ENCODE results near the gene CDC40. TPM values are rescaled to one million over a fixed set of nuclear protein-coding genes. Genes with fewer than 3 reads are reported as not detected.

Gene CDC40
- total RNA-seq, 1 donor from 2014 or later: 10.5 TPM

GRCh38 chr6:110158479-110158878 is 21.7 kb upstream of the CDC40 start:
- DNase-seq (ENCODE audit: low read depth) (peak; percentile 54), FAIRE-seq (no peak)
- Histone ChIP-seq H3K27me3 (ENCODE audit: control insufficient read depth, insufficient read depth, low read length) (no peaks in the 10 kb centered on the region), H3K36me3 (ENCODE audit: control insufficient read depth, insufficient read depth, low read length) (no peaks in the 10 kb centered on the region), H3K4me3 (ENCODE audit: low read depth, low read length) (no peak overlapping the region)
- no peak for TF ChIP-seq CTCF (IDR thresholded peaks at IDR 0.05; ENCODE audit: insufficient read depth, low read length, severe bottlenecking)

DNA sequence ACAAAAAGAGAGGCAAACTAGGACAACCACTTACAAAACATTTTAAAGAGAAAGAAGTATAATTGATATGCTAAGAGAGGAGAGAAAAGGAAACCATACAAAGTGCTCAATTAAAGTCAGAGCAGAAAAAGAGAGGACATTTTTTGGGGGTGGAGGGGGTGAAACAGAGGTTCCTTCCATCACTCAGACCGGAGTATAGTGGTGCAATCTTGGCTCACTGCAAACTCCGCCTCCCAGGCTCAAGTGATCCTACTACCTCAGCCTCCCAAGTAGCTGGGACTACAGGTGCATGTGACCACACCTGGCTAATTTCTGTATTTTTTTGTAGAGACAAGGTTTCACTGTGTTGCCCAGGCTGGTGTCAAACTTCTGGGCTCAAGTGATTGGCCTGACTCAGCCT is 10.1 kb upstream of the CDC40 start:
- Histone ChIP-seq H3K4me3 (ENCODE audit: low read depth, low read length) (no peak overlapping the region), H3K36me3 (ENCODE audit: control insufficient read depth, insufficient read depth, low read length) (no peaks in the 10 kb centered on the region), H3K27me3 (ENCODE audit: control insufficient read depth, insufficient read depth, low read length) (no peaks in the 10 kb centered on the region)
- no peak for TF ChIP-seq CTCF (IDR thresholded peaks at IDR 0.05; ENCODE audit: insufficient read depth, low read length, severe bottlenecking)
- DNase-seq (ENCODE audit: low read depth) (no peak), FAIRE-seq (no peak)

DNA sequence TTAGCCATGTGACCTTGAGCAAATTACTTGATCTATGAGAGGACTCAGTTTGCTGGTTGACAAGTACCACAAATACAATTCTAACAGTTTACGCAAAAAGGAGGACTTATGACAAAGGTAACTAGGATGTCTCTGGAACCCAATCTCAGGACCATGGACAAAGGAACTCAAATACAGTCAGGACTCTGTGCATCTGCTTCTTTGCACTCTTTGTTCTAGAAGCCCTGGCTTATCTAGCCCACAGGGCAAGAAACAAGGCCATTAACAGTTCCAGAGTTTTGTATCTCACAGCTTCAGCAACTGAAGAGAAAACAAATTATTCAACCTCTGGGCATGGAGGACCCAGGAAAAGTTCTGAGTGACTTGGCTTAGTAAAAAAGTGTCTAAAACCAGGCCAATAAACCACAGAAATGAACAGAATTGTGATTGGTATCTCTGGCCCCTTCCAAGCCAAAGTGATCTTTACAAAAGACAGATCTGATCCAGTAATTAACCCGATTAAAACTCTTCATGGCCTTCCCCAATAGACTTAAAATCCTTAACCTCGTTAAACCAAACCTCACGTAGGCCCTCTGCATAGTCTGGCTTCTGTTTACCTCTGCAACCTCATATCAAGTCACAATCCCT is 6.6 kb upstream of the CDC40 start:
- no peaks in the 10 kb centered on the region for H3K36me3 ChIP-seq (ENCODE audit: control insufficient read depth, insufficient read depth, low read length)
- no peak for FAIRE-seq
- H3K27me3 ChIP-seq (ENCODE audit: control insufficient read depth, insufficient read depth, low read length): no peaks in the 10 kb centered on the region
- TF ChIP-seq CTCF (IDR thresholded peaks at IDR 0.05; ENCODE audit: insufficient read depth, low read length, severe bottlenecking): no peak
- H3K4me3 ChIP-seq (ENCODE audit: low read depth, low read length): no peak overlapping the region
- no peak for DNase-seq (ENCODE audit: low read depth)

DNA sequence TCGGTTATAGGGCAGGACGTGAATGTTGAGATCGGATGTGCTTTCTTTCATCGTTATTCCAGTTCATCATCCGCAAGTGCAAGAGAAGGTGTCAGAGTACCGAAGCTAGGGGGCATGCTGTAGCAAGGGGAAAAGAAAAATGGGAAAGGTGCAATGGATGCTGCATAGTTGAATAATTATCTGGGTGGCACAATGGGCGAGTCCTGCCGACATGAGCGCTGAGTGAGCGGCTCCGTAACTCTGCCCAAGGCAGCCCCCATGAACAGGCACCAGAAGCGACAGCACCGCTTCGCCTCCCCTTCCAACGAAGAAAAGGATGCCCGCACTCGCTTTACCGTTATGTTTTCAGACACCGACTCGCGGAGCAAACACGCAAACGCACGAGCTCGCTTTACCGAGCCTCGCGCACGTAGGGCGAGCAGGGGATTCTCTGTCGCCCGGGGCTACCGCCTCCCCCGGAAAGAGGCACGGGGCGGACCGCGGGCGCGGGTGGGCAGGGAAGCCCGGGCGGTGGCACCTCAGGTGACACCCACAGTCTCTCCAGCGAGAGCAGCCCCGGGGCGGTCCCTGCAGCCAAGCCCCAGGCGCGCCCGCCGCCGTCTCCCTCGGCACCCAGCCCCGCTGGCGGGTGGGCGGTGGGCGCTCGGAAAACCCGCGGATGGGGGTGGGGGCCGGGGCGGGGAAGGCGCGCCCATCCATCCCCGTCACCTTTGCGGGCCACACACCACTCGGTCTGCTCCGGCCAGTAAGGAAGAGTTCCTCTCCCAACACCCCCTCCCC is 1.4 kb upstream of the CDC40 start:
- peak overlapping the region; percentile 95 for H3K4me3 ChIP-seq (ENCODE audit: low read depth, low read length)
- no peaks in the 10 kb centered on the region for H3K27me3 ChIP-seq (ENCODE audit: control insufficient read depth, insufficient read depth, low read length)
- peak; percentile 80 for DNase-seq (ENCODE audit: low read depth)
- no peak for FAIRE-seq
- peak; percentile 64 for TF ChIP-seq CTCF (IDR thresholded peaks at IDR 0.05; ENCODE audit: insufficient read depth, low read length, severe bottlenecking)
- H3K36me3 ChIP-seq (ENCODE audit: control insufficient read depth, insufficient read depth, low read length): no peaks in the 10 kb centered on the region

DNA sequence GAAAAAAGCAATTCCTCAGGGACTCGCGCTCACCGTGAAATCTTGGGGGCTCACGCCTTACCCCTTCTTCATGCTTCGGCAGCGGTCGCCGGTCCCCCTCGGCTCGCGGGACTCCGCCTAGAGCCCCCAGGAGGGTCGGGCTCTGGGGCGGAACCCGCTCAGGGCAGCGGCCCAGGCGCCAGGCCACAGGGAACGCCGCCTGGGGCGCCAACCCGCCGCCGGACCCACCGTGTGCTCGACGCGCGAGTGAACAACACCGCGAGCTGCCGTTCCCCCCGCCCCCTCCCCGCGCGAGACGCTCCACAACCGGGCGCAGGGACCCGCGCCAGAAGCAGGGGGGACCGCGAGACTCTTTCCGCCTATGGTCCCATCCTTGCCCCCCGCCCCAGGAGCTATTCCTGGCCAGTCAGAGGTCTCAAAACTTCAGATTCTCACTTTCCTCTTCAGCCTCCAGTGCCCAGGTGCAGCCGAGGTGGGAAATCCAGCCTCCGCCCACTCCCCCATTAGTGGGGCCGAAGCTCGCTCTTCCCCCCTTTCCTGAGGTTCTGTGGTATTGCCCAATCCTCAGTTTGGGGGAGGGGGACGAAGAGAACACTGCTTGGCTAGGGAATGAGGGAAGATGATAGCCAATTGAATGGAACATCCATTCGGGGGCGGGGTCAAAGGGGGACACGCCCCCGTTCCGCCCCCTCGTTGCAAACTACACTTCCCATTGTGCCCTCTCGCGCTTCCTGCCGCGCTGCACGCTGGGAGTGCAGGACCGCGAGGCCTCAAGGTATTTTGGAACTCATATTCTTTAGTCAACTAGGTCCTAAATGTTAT is 610 bp upstream of the CDC40 start, which contains the start of gene WASF1:
Gene WASF1 (minus strand): TSS at position 265 of the 822 bp plus-strand sequence. CDS start 52,069 bp downstream, outside the sequence.
- DNase-seq (ENCODE audit: low read depth) (peak; percentile 93), FAIRE-seq (peak; percentile 47)
- H3K36me3 ChIP-seq (ENCODE audit: control insufficient read depth, insufficient read depth, low read length): no peaks in the 10 kb centered on the region
- H3K4me3 ChIP-seq (ENCODE audit: low read depth, low read length): peak within 1 kb of the TSS; percentile 95
- no peak for TF ChIP-seq CTCF (IDR thresholded peaks at IDR 0.05; ENCODE audit: insufficient read depth, low read length, severe bottlenecking)
- no peaks in the 10 kb centered on the region for H3K27me3 ChIP-seq (ENCODE audit: control insufficient read depth, insufficient read depth, low read length)

All from bronchial epithelial cell (primary cell).